K562 (cell line): ENCODE measurements around the gene MTHFD2. TPM values are rescaled to one million over a fixed set of nuclear protein-coding genes. Genes with fewer than 3 reads are reported as not detected.

Experiments
- ATF7 ChIP-seq: fragments of 450-650 bp; IDR thresholded peaks from 2 replicates; pipeline ENCODE4 v1.7.1; 2014; ENCODE audit warnings: mild to moderate bottlenecking, moderate library complexity
- EGR1 ChIP-seq: fragments of 450-650 bp; conservative IDR thresholded peaks from 2 replicates; pipeline ENCODE4 v1.6.1; 2017; ENCODE audit warnings: mild to moderate bottlenecking
- ELF2 ChIP-seq: fragments of 250-450 bp; sonication (Bioruptor Pico); IDR thresholded peaks from 2 replicates; pipeline ENCODE4 v1.5.0; 2021; ENCODE audit warnings: mild to moderate bottlenecking
- L3MBTL2 ChIP-seq: fragments of 450-650 bp; IDR thresholded peaks from 2 replicates; pipeline ENCODE4 v1.6.1; 2016; ENCODE audit warnings: mild to moderate bottlenecking, moderate library complexity
- SMARCB1 ChIP-seq: IDR thresholded peaks from 2 replicates; pipeline ENCODE4 v1.6.1; 2011; ENCODE audit warnings: improper control_type of control experiment, low read depth; ENCODE audit not compliant: insufficient read length
- STAT5A ChIP-seq: IDR thresholded peaks from 2 replicates; pipeline ENCODE4 v1.6.1; 2012; ENCODE audit warnings: low read length, inconsistent platforms, borderline replicate concordance
- ZNF184 ChIP-seq: sonication (generic); formaldehyde crosslinking; IDR thresholded peaks from 2 replicates; pipeline ENCODE4 v1.5.0; 2020; ENCODE audit warnings: missing genetic modification reagents
- ZNF316 ChIP-seq: fragments of 450-650 bp; IDR thresholded peaks from 2 replicates; pipeline ENCODE4 v1.6.1; 2016
- polyA plus RNA-seq, 8 experiments: library from polyadenylated mRNA; depleted of rRNA in 4 of 8; stranded (reverse) in 5 of 8; unstranded in 3 of 8; fragments of >200 nt; fragmentation: Nextera tagmentation in 2 of 8; fragmentation: Illumina TruSeq in 1 of 8; extraction: Ambion mirVana in 2 of 8; extraction: Trizol in 1 of 8; gene quantifications; 2 replicates each; pipeline versions ENCODE4 v1.2.1 to v1.2.3, GENCODE V29; 2011 to 2014; ENCODE audit warnings: inconsistent platforms in 1 of 8, missing spikeins in 1 of 8
- total RNA-seq, 7 experiments: library from RNA; depleted of rRNA in 6 of 7; stranded (reverse); fragments of >200 nt in 6 of 7; fragmentation: Illumina TruSeq in 2 of 7; extraction: Trizol in 2 of 7; gene quantifications; 2 replicates each; pipeline versions ENCODE4 v1.2.1 to v1.2.3, GENCODE V29; 2011 to 2021; ENCODE audit warnings: low replicate concordance in 1 of 7
- TF ChIP-seq, protein P1 (sequence below): fragments of 200-800 bp; sonication (Bioruptor generic); IDR thresholded peaks from 2 replicates; pipeline ENCODE4 v1.6.1; 2017; ENCODE audit warnings: missing genetic modification characterization, missing compliant biosample characterization
- TF ChIP-seq, protein P2 (sequence below): fragments of 450-650 bp; formaldehyde crosslinking; IDR thresholded peaks from 2 replicates; pipeline ENCODE4 v1.4.0; 2020; ENCODE audit warnings: mild to moderate bottlenecking, moderate library complexity

The MTHFD2 gene
- total and polyA plus RNA-seq, 9 of the 15 experiments (the other 6 are each of a cell fraction or from before 2014, with no cell fraction given) = 113 to 520 (median 234) TPM

DNA sequence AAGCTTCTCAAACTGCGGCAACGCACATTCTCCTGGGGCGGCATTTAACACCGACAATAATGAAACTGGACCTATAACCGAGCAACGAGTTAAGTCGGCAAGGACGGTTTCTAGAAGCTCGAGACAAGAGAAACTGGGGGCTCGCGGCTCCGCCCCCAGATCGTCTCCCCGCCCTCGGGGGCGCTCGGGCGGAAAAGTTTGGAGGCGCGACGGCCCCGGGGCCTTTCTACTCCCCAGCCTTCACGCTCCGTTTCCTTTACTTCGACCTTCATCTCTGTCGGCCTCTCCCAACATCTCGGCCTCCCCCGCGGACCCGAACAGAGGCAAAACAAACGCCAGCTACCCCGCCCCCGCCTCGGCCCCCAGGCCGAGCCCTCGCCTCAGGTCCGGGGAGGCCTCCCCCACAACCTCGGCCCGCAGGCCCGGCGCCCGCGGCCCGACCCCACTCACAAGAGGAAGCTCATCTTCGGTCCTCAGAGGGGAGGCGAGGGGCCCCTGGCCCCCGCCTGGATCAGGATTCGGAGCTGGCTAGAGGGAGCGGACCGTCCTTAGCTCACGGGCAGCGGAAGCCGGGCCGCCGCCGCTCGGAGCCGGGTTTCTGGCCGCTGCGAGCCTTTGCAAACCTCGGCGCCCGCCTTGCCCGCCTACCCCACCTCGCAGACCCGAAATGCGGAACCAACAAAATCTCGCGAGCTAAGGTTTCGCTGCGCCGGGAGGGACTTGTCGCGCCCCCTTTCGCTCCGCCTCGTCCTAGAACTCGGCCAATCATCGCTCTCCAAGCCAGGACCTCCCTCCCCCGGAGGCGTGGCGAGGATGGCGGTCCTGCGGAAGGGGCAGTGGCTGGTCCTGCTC is 20.0 kb upstream of the MTHFD2 start, which contains the start of gene MOB1A (continued):
- peak; percentile 95 for TF ChIP-seq EGR1
- peak; percentile 71; the same call in 1 of the 2 replicates for TF ChIP-seq L3MBTL2
- TF ChIP-seq ATF7 = peak; percentile 36; the same call in 1 of the 2 replicates
- TF ChIP-seq ZNF184 (CRISPR knock-in tag) = no peak
- no peak for TF ChIP-seq STAT5A
- no peak for TF ChIP-seq ELF2
- TF ChIP-seq, protein P1, sequence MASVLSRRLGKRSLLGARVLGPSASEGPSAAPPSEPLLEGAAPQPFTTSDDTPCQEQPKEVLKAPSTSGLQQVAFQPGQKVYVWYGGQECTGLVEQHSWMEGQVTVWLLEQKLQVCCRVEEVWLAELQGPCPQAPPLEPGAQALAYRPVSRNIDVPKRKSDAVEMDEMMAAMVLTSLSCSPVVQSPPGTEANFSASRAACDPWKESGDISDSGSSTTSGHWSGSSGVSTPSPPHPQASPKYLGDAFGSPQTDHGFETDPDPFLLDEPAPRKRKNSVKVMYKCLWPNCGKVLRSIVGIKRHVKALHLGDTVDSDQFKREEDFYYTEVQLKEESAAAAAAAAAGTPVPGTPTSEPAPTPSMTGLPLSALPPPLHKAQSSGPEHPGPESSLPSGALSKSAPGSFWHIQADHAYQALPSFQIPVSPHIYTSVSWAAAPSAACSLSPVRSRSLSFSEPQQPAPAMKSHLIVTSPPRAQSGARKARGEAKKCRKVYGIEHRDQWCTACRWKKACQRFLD (CRISPR knock-in tag) = no peak
- TF ChIP-seq, protein P2, sequence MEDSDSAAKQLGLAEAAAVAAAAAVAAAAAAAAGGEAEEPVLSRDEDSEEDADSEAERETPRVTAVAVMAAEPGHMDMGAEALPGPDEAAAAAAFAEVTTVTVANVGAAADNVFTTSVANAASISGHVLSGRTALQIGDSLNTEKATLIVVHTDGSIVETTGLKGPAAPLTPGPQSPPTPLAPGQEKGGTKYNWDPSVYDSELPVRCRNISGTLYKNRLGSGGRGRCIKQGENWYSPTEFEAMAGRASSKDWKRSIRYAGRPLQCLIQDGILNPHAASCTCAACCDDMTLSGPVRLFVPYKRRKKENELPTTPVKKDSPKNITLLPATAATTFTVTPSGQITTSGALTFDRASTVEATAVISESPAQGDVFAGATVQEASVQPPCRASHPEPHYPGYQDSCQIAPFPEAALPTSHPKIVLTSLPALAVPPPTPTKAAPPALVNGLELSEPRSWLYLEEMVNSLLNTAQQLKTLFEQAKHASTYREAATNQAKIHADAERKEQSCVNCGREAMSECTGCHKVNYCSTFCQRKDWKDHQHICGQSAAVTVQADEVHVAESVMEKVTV (CRISPR knock-in tag) = 0 out of 2 replicates have a peak, but pooled peaks have one; percentile 4
- no peak for TF ChIP-seq ZNF316
- TF ChIP-seq SMARCB1 = no peak
